ENCODE measurements around the gene PLEKHH1.

DNA sequence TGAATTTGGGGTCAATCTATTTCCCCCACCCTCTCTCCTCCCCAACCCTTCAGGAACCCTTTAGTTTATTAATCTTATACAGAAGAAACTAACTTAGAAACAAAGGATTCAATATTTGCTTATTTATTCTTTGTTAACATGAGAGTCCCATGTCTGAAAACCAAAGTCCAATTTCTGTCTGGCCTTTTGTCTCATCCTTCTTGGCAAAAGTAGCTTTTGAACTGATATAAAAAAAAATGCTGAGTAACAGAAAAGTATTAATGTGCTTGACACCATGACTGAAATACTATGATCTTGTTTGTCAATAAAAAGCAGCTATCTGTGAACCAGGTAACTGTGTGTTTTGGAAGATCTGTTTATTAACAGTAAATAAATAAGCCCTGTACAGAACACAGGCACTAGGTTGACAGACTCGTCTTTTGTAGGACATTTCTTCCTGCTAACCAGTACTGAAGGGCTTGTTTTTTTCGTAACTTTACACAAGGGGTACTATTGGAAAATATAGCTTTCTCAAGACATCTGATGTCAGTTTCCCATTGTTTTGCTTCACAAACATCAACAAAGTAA, 56.2 kb downstream of the PLEKHH1 start:
- TF ChIP-seq, protein P1, sequence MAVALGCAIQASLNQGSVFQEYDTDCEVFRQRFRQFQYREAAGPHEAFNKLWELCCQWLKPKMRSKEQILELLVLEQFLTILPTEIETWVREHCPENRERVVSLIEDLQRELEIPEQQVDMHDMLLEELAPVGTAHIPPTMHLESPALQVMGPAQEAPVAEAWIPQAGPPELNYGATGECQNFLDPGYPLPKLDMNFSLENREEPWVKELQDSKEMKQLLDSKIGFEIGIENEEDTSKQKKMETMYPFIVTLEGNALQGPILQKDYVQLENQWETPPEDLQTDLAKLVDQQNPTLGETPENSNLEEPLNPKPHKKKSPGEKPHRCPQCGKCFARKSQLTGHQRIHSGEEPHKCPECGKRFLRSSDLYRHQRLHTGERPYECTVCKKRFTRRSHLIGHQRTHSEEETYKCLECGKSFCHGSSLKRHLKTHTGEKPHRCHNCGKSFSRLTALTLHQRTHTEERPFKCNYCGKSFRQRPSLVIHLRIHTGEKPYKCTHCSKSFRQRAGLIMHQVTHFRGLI (CRISPR knock-in tag; IDR thresholded peaks at IDR 0.05) = no peak
- TF ChIP-seq ZNF253 (CRISPR knock-in tag; conservative IDR thresholded peaks at IDR 0.05) (no peak), ZBTB7A (IDR thresholded peaks at IDR 0.05; ENCODE audit: borderline replicate concordance, control insufficient read depth, low read depth, low read length) (no peak), POLR2AphosphoS5 (IDR thresholded peaks at IDR 0.05; ENCODE audit: control insufficient read depth, insufficient read depth, low read depth, low read length) (no peak), FOSL1 (tag; conservative IDR thresholded peaks at IDR 0.05) (no peak), ZNF232 (CRISPR knock-in tag; IDR thresholded peaks at IDR 0.05) (no peak), ATF1 (CRISPR knock-in tag; IDR thresholded peaks at IDR 0.05) (no peak), ATF1 (tag; IDR thresholded peaks at IDR 0.05) (no peak)
- TF ChIP-seq, protein P2, sequence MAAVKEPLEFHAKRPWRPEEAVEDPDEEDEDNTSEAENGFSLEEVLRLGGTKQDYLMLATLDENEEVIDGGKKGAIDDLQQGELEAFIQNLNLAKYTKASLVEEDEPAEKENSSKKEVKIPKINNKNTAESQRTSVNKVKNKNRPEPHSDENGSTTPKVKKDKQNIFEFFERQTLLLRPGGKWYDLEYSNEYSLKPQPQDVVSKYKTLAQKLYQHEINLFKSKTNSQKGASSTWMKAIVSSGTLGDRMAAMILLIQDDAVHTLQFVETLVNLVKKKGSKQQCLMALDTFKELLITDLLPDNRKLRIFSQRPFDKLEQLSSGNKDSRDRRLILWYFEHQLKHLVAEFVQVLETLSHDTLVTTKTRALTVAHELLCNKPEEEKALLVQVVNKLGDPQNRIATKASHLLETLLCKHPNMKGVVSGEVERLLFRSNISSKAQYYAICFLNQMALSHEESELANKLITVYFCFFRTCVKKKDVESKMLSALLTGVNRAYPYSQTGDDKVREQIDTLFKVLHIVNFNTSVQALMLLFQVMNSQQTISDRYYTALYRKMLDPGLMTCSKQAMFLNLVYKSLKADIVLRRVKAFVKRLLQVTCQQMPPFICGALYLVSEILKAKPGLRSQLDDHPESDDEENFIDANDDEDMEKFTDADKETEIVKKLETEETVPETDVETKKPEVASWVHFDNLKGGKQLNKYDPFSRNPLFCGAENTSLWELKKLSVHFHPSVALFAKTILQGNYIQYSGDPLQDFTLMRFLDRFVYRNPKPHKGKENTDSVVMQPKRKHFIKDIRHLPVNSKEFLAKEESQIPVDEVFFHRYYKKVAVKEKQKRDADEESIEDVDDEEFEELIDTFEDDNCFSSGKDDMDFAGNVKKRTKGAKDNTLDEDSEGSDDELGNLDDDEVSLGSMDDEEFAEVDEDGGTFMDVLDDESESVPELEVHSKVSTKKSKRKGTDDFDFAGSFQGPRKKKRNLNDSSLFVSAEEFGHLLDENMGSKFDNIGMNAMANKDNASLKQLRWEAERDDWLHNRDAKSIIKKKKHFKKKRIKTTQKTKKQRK (IDR thresholded peaks at IDR 0.05; ENCODE audit: borderline replicate concordance, low read depth, low read length) = no peak
- TF ChIP-seq, protein P3, sequence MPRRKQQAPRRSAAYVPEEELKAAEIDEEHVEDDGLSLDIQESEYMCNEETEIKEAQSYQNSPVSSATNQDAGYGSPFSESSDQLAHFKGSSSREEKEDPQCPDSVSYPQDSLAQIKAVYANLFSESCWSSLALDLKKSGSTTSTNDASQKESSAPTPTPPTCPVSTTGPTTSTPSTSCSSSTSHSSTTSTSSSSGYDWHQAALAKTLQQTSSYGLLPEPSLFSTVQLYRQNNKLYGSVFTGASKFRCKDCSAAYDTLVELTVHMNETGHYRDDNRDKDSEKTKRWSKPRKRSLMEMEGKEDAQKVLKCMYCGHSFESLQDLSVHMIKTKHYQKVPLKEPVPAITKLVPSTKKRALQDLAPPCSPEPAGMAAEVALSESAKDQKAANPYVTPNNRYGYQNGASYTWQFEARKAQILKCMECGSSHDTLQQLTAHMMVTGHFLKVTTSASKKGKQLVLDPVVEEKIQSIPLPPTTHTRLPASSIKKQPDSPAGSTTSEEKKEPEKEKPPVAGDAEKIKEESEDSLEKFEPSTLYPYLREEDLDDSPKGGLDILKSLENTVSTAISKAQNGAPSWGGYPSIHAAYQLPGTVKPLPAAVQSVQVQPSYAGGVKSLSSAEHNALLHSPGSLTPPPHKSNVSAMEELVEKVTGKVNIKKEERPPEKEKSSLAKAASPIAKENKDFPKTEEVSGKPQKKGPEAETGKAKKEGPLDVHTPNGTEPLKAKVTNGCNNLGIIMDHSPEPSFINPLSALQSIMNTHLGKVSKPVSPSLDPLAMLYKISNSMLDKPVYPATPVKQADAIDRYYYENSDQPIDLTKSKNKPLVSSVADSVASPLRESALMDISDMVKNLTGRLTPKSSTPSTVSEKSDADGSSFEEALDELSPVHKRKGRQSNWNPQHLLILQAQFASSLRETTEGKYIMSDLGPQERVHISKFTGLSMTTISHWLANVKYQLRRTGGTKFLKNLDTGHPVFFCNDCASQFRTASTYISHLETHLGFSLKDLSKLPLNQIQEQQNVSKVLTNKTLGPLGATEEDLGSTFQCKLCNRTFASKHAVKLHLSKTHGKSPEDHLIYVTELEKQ (CRISPR knock-in tag; IDR thresholded peaks at IDR 0.05) = no peak

Data from K562 (cell line).